Loucy (cell line): ENCODE data around the gene CIDEB.

Source experiments
- CTCF ChIP-seq: fragments of 200-600 bp; sonication (generic); conservative IDR thresholded peaks from 2 replicates; pipeline ENCODE4 v1.5.1; 2014; ENCODE audit warnings: mild to moderate bottlenecking, antibody characterized with exemption, low read length
- EZH2phosphoT487 ChIP-seq: fragments of 200-600 bp; IDR thresholded peaks from 2 replicates; pipeline ENCODE4 v1.6.1; 2018; ENCODE audit warnings: antibody characterized with exemption, mild to moderate bottlenecking, moderate library complexity, borderline replicate concordance

DNA sequence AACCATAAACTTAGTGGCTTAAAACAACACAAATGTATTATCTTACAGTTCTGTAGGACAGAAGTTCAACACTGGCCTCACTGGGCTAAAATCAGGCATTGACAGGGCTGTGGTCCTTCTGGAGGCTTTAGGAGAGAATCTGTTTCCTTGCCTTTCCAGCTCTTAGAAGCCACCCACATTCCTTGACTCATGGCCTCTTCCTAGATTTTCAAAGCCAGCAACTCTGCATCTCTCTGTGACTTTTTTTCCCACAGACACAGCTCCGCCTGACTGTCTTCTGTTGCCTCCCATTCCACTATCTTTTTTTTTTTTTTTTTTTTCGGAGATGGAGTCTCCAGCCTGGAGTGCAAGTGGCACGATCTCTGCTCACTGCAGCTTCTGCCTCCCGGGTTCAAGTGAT is 48.4 kb upstream of the CIDEB start:
- TF ChIP-seq CTCF (no peak), EZH2phosphoT487 (no peak)
